HG03196 (cell line): ENCODE data around the gene VIPR1.
A peak's percentile ranks its signal among the peaks of the same experiment; 100 is the strongest.

Source experiments
- ATAC-seq: cut with Tn5 transposase; IDR thresholded peaks from one replicate; pipeline ENCODE4 v1.9.1; 2021; ENCODE audit not compliant: unreplicated experiment

The VIPR1 gene

GRCh38 chr3:42502429-42503250 is at the start of gene VIPR1:
Gene VIPR1, plus strand, starts transcription at chr3:42502643. Its CDS starts 93 bp downstream, at chr3:42502736.
- peak; percentile 91 for ATAC-seq

GRCh38 chr3:42456211-42456610 is 46.2 kb upstream of the VIPR1 start:
- no peak for ATAC-seq

- no peak for ATAC-seq
Measured at GRCh38 chr3:42459151-42459550, 43.3 kb upstream of the VIPR1 start.

GRCh38 chr3:42461762-42462161 is 40.7 kb upstream of the VIPR1 start:
- no peak for ATAC-seq

GRCh38 chr3:42463093-42463492 is 39.4 kb upstream of the VIPR1 start:
- ATAC-seq, result no peak

- ATAC-seq, result no peak
Measured at GRCh38 chr3:42468111-42468510, 34.3 kb upstream of the VIPR1 start.

GRCh38 chr3:42472555-42472954 is 29.9 kb upstream of the VIPR1 start:
- no peak for ATAC-seq

GRCh38 chr3:42473083-42473932 is 29.1 kb upstream of the VIPR1 start:
- ATAC-seq, result no peak

- no peak for ATAC-seq
Measured at GRCh38 chr3:42476225-42477125, 26.0 kb upstream of the VIPR1 start.

- ATAC-seq, result no peak
Measured at GRCh38 chr3:42477696-42478095, 24.7 kb upstream of the VIPR1 start.

GRCh38 chr3:42478830-42479229 is 23.6 kb upstream of the VIPR1 start:
- ATAC-seq, result no peak

GRCh38 chr3:42486814-42487565 is 15.5 kb upstream of the VIPR1 start:
- no peak for ATAC-seq

GRCh38 chr3:42488687-42489086 is 13.8 kb upstream of the VIPR1 start:
- ATAC-seq, result no peak

GRCh38 chr3:42489116-42489936 is 13.1 kb upstream of the VIPR1 start:
- ATAC-seq, result no peak

GRCh38 chr3:42489937-42490227 is 12.6 kb upstream of the VIPR1 start:
- peak; percentile 1 for ATAC-seq

GRCh38 chr3:42490243-42490642 is 12.2 kb upstream of the VIPR1 start:
- peak; percentile 97 for ATAC-seq

GRCh38 chr3:42491881-42492507 is 10.4 kb upstream of the VIPR1 start:
- ATAC-seq, result no peak

- no peak for ATAC-seq
Measured at GRCh38 chr3:42492508-42493080, 9.8 kb upstream of the VIPR1 start.
